Lower leg skin (tissue), 3 donors: ENCODE data around the gene ABT1.

Experiments
- CTCF ChIP-seq, 3 donors: fragments of 450-650 bp; IDR thresholded peaks; one replicate each; pipeline ENCODE4 v1.5.1; 2016; ENCODE audit warnings: antibody characterized with exemption in 3 of 3, mild to moderate bottlenecking in 3 of 3, moderate library complexity in 2 of 3
- POLR2A ChIP-seq, 2 donors: fragments of 450-650 bp; IDR thresholded peaks; one replicate each; pipeline ENCODE4 v1.6.1; 2016 to 2017; ENCODE audit warnings: antibody characterized with exemption in 2 of 2, mild to moderate bottlenecking in 1 of 2, moderate library complexity in 1 of 2

- TF ChIP-seq CTCF (IDR thresholded peaks at IDR 0.05) (no peak), POLR2A (IDR thresholded peaks at IDR 0.05) (no peak)
Observed at GRCh38 chr6:26627843-26628242, 31.1 kb downstream of the ABT1 start.
